Neural progenitor cell (in vitro differentiated cells): Measurements from ENCODE around the gene LYPLA2. TPM values are rescaled to one million over a fixed set of nuclear protein-coding genes. Genes with fewer than 3 reads are reported as not detected.

Experiments used
- DNase-seq: peaks from one replicate; pipeline ENCODE4 v3.0.0-alpha.2; 2016; ENCODE audit warnings: low spot score
- H2AFZ ChIP-seq: fragments of 200-600 bp; sonication (generic); replicated peaks from 2 replicates; pipeline ENCODE4 v1.6.1; 2016; ENCODE audit warnings: antibody characterized with exemption
- H3F3A ChIP-seq: fragments of 200-600 bp; sonication (generic); 2 replicates; pipeline ENCODE4 v1.6.1; 2016; ENCODE audit warnings: antibody characterized with exemption, low read depth
- H3K27ac ChIP-seq: fragments of 200-600 bp; sonication (generic); 2 replicates; pipeline ENCODE4 v1.5.1; 2016; ENCODE audit warnings: mild to moderate bottlenecking
- H3K27me3 ChIP-seq: fragments of 200-600 bp; sonication (generic); 2 replicates; pipeline ENCODE4 v1.6.1; 2016; ENCODE audit warnings: mild to moderate bottlenecking, moderate library complexity
- H3K36me3 ChIP-seq: fragments of 200-600 bp; sonication (generic); 2 replicates; pipeline ENCODE4 v1.5.1; 2016
- H3K4me1 ChIP-seq: fragments of 200-600 bp; sonication (generic); 2 replicates; pipeline ENCODE4 v1.6.1; 2016; ENCODE audit warnings: mixed run types
- H3K4me2 ChIP-seq: fragments of 200-600 bp; sonication (generic); 2 replicates; pipeline ENCODE4 v1.6.1; 2016
- H3K4me3 ChIP-seq: fragments of 200-600 bp; sonication (generic); 2 replicates; pipeline ENCODE4 v1.5.1; 2016
- H3K79me2 ChIP-seq: fragments of 200-600 bp; sonication (generic); 2 replicates; pipeline ENCODE4 v1.6.1; 2016; ENCODE audit warnings: low read depth
- H3K9ac ChIP-seq: fragments of 200-600 bp; sonication (generic); 2 replicates; pipeline ENCODE4 v1.6.1; 2016
- H3K9me3 ChIP-seq: fragments of 200-600 bp; sonication (generic); 2 replicates; pipeline ENCODE4 v1.5.1; 2016; ENCODE audit warnings: low read depth
- H4K20me1 ChIP-seq: fragments of 200-600 bp; sonication (generic); 2 replicates; pipeline ENCODE4 v1.6.1; 2016; ENCODE audit warnings: low read depth
- H3K27ac Mint-ChIP-seq: 3 replicates; pipeline ENCODE4 v1.8.0; 2021; ENCODE audit warnings: mixed read lengths
- H3K27me3 Mint-ChIP-seq: 2 replicates; pipeline ENCODE4 v1.8.0; 2022; ENCODE audit warnings: low read depth, mild to moderate bottlenecking, inconsistent platforms, moderate library complexity, mixed read lengths; ENCODE audit not compliant: insufficient read depth
- H3K36me3 Mint-ChIP-seq: 3 replicates; pipeline ENCODE4 v1.8.0; 2021; ENCODE audit warnings: mixed read lengths
- H3K4me1 Mint-ChIP-seq: 3 replicates; pipeline ENCODE4 v1.8.0; 2021; ENCODE audit warnings: mixed read lengths
- H3K4me3 Mint-ChIP-seq: 3 replicates; pipeline ENCODE4 v1.8.0; 2021; ENCODE audit warnings: mild to moderate bottlenecking, moderate library complexity, mixed read lengths
- H3K9me3 Mint-ChIP-seq: 3 replicates; pipeline ENCODE4 v1.8.0; 2020; ENCODE audit warnings: mixed read lengths
- CTCF ChIP-seq: fragments of 200-600 bp; sonication (generic); IDR thresholded peaks from 2 replicates; pipeline ENCODE4 v1.5.1; 2017; ENCODE audit warnings: antibody characterized with exemption, mild to moderate bottlenecking
- EZH2 ChIP-seq: fragments of 200-600 bp; sonication (generic); IDR thresholded peaks from 2 replicates; pipeline ENCODE4 v1.6.1; 2017; ENCODE audit warnings: antibody characterized with exemption, mild to moderate bottlenecking, moderate library complexity
- EZH2phosphoT487 ChIP-seq: fragments of 200-600 bp; sonication (generic); IDR thresholded peaks from 2 replicates; pipeline ENCODE4 v1.6.1; 2017; ENCODE audit warnings: antibody characterized with exemption
- total RNA-seq: library from RNA; depleted of rRNA; stranded (reverse); fragments of >200 nt; gene quantifications from 2 replicates; pipeline ENCODE4 v1.2.3, GENCODE V29; 2015; ENCODE audit warnings: low replicate concordance

LYPLA2 gene
- total RNA-seq, 1 donor from 2014 or later = 41.8 TPM

DNA sequence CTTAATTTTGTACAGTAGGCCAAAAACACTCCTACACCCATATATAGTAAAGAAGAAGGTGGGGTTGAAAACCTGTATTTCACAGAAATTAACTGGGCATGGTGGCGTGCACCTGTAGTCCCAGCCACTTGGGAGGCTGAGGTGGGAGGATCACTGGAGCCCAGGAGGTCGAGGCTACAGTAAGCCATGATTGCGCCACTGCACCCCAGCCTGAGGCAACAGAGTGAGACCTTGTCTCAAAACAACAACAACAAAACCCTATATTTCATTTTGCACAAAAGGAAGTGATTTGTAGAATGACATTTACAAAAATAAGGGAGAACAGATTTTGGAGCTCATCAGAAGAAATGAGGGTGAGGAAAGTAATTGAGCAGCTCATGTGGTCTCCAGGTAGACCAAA lies 2.2 kb upstream of the LYPLA2 start:
- Histone ChIP-seq H3K36me3 (peaks cover 2% of the 10 kb centered on the region), H3K4me2 (no peak overlapping the region), H3K9me3 (no peaks in the 10 kb centered on the region), H2AFZ (no peak overlapping the region), H3K4me1 (peaks cover 3% of the 10 kb centered on the region), H3F3A (peaks cover 26% of the 10 kb centered on the region), H3K4me3 (no peak overlapping the region), H4K20me1 (peaks cover 6% of the 10 kb centered on the region), H3K27me3 (no peaks in the 10 kb centered on the region), H3K79me2 (peaks cover 28% of the 10 kb centered on the region), H3K27ac (no peak overlapping the region), H3K9ac (no peak overlapping the region)
- no peaks in the 10 kb centered on the region for H3K27me3 Mint-ChIP-seq
- H3K9me3 Mint-ChIP-seq = no peaks in the 10 kb centered on the region
- H3K4me3 Mint-ChIP-seq = no peak overlapping the region
- no peak for DNase-seq
- no peak for TF ChIP-seq EZH2
- no peak for TF ChIP-seq CTCF
- TF ChIP-seq EZH2phosphoT487 = no peak
- H3K27ac Mint-ChIP-seq = no peak overlapping the region
- H3K36me3 Mint-ChIP-seq = peaks cover 21% of the 10 kb centered on the region
- peaks cover 15% of the 10 kb centered on the region for H3K4me1 Mint-ChIP-seq

- Mint-ChIP-seq H3K4me1 (peaks cover 15% of the 10 kb centered on the region), H3K4me3 (peak overlapping the region; percentile 94), H3K9me3 (no peaks in the 10 kb centered on the region), H3K27ac (peak overlapping the region; percentile 38), H3K36me3 (peaks cover 13% of the 10 kb centered on the region), H3K27me3 (no peaks in the 10 kb centered on the region)
- Histone ChIP-seq H3K79me2 (peaks cover 22% of the 10 kb centered on the region), H3K4me1 (peaks cover 3% of the 10 kb centered on the region), H3K27ac (no peak overlapping the region), H3K9ac (peak overlapping the region; percentile 78), H3K9me3 (no peaks in the 10 kb centered on the region), H4K20me1 (no peaks in the 10 kb centered on the region), H3F3A (peaks cover 26% of the 10 kb centered on the region), H3K27me3 (no peaks in the 10 kb centered on the region), H3K4me2 (peak overlapping the region; percentile 100), H3K4me3 (peak overlapping the region; percentile 97), H3K36me3 (no peaks in the 10 kb centered on the region), H2AFZ (no peak overlapping the region)
- DNase-seq = peak; percentile 60
- TF ChIP-seq EZH2 (no peak), EZH2phosphoT487 (no peak), CTCF (no peak)
Measured at GRCh38 chr1:23791516-23792047, 637 bp downstream of the LYPLA2 start.

DNA sequence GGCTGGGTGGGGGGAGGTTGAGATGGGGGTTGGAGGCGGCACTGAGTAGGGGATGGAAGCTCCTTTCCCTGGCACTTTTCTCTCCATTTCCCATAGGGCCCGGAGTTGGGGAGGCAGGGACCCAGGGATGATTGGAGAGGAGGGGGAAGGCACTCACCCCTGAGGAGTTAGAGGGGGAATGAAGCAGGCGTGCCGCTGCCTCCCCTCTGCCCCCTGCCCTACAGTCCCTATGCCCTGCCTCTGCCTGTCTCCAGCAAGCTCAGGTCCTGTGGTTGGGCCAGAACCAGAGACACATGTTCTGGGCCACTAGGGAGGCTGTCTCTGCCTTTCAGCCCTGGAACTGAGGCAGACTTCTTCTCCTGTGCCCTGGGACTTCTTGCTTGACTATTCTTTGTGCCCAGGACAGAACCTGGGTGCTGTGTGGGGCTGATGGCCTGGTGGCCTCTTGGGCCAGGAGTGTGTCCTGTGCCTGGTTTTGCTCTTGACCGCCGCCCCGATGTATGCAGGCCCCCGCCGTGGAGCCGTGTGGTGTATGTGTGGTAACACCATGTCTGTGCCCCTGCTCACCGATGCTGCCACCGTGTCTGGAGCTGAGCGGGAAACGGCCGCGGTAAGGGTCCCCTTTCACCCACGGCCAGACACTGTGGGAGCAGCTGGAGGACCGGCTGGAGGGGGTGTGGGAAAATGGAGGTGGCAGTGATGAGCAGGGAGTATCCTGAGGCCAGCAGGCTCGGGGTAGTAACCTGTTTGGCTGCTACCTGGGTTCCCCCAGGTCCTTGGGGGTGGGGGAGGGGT lies 1.4 kb downstream of the LYPLA2 start:
- H3K36me3 Mint-ChIP-seq = peaks cover 7% of the 10 kb centered on the region
- H3K4me1 Mint-ChIP-seq = peaks cover 15% of the 10 kb centered on the region
- no peak overlapping the region for H2AFZ ChIP-seq
- H3K4me3 ChIP-seq = peak overlapping the region; percentile 97
- no peak for DNase-seq
- H3K27me3 ChIP-seq = no peaks in the 10 kb centered on the region
- H3K79me2 ChIP-seq = peaks cover 22% of the 10 kb centered on the region
- H3F3A ChIP-seq = peaks cover 19% of the 10 kb centered on the region
- peaks cover 3% of the 10 kb centered on the region for H4K20me1 ChIP-seq
- no peaks in the 10 kb centered on the region for H3K36me3 ChIP-seq
- no peaks in the 10 kb centered on the region for H3K9me3 ChIP-seq
- no peaks in the 10 kb centered on the region for H3K27me3 Mint-ChIP-seq
- H3K9me3 Mint-ChIP-seq = no peaks in the 10 kb centered on the region
- peaks cover 3% of the 10 kb centered on the region for H3K4me1 ChIP-seq
- no peak overlapping the region for H3K27ac Mint-ChIP-seq
- peak overlapping the region; percentile 94 for H3K4me3 Mint-ChIP-seq
- H3K27ac ChIP-seq = no peak overlapping the region
- peak overlapping the region; percentile 78 for H3K9ac ChIP-seq
- TF ChIP-seq CTCF (no peak), EZH2phosphoT487 (no peak), EZH2 (no peak)
- peak overlapping the region; percentile 100 for H3K4me2 ChIP-seq
